NCI-H187 treated with DMSO at 0.1 percent for 48 hours (cell line): Measurements from ENCODE around the gene LAMA2.

Experiments
- DNase-seq: peaks from one replicate; lab custom pipeline; 2025; lab: John Stamatoyannopoulos, UW

Gene LAMA2

GRCh38 chr6:129542705-129543104 is 659.8 kb downstream of the LAMA2 start:
- no peak for DNase-seq

GRCh38 chr6:129543981-129544380 is 661.0 kb downstream of the LAMA2 start:
- no peak for DNase-seq

DNA sequence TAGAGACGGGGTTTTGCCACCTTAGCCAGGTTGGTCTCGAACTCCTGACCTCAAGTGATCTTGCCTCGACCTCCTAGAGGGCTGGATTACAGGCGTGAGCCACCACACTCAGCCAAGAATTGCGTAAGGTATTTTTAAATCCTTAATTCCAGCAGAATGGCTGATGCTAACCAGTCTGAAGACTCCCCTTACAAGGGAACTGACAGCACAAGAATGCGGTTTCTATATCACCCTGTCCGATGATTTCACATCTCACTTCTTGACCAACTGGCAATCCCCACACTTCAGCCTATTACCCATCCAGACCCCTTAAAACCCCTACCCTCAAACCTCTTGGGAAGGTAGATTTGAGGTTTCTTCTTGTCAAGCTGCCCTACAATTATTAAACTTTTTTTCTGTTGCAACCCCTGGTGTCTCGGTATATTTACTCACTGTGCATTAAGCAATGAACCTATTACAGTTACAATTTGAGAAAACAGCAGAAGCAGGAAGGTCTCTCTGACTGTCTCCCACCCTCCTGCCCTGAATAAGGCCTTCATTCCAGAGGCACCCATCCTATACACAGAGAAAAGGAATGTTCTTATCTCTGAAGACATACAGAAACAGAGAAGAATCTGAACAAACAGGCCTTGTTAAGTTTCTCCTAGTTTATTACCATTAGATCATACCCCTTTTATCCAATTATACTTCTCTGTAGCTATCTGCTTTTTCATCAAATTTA is 662.1 kb downstream of the LAMA2 start:
- no peak for DNase-seq

GRCh38 chr6:129546702-129547101 is 663.8 kb downstream of the LAMA2 start:
- DNase-seq = no peak

DNA sequence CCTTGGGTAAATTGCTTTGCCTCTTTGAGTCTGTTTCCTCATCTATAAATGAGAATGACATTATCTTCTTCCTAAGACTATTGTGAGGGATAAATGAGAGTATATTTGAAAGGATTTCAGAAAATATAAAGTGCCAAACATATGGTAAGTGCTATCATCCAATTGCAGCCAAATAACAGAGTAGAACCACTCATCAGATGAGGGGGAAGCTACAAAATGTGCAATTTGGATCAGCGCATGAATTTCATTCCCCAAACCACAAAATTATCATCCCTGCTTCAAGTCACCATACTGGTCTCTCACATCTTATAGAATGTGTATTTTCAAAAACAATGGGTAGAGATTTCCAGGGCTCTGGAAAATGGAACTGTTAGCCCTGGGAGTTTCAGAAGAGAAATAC is 668.5 kb downstream of the LAMA2 start:
- DNase-seq = no peak

- DNase-seq = no peak
Observed at GRCh38 chr6:129552413-129552812, 669.5 kb downstream of the LAMA2 start.

DNA sequence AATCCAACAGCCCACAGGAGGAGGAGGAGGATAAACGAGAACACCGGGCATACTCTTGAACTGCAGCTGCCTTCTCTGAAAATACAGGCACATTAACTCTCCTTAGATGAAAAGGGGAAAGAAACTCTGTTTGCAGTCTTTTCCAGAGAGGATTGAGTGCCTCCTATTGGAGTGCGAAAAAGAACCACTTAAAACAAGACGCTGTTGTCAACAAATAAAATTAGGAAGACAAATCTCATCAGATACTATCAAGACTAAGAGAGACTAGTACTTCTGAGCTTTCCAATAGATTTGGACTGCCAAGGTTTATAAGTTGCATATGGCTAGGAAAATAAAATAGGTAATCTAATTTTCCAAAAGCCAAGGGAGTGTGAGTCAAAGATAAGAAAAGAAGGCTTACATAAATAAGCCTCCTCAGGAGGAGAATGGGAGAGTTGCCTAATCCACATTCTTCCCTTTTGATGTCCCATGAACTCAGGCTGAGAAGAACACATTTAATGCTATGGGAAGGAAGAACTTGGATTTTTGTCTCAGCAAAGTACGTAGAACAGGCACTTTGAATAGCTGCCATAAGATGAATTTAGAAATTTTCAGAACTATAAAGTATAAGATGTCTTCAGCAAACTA is 672.4 kb downstream of the LAMA2 start:
- DNase-seq = no peak

- no peak for DNase-seq
Observed at GRCh38 chr6:129558248-129558647, 675.3 kb downstream of the LAMA2 start.

DNA sequence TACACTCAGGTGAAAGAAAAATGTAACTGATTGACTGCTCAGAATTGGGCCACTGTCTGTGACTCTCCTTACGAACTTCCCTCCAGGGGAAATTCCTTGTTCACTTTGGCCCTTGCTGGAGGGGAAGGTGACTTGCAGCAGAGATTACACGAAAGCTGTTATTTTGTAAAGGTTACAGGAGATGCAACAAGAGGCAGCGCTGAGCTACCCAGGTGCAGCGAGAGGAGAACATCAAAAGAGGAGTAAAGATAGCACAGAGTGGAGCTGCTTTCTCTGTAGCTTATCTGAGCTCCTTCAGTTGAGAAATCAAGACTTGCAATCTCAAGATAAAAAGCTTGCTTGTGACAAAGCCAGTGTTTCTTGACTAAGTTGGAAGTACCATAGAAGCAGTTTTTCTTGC is 682.4 kb downstream of the LAMA2 start:
- no peak for DNase-seq

- no peak for DNase-seq
Observed at GRCh38 chr6:129565811-129566210, 682.9 kb downstream of the LAMA2 start.
